ENCODE measurements around the gene LTBP2.

Gene LTBP2

GRCh38 chr14:74568380-74568649 lies 43.7 kb downstream of the LTBP2 start:
- TF ChIP-seq CTCF (conservative IDR thresholded peaks at IDR 0.05; ENCODE audit: control insufficient read depth, insufficient read depth, low read depth, low read length): no peak
- H3K4me3 ChIP-seq (ENCODE audit: control insufficient read depth, low read depth, low read length): no peak overlapping the region
- no peak for DNase-seq (ENCODE audit: low read depth)

- no peak overlapping the region for H3K4me3 ChIP-seq (ENCODE audit: control insufficient read depth, low read depth, low read length)
- DNase-seq (ENCODE audit: low read depth): no peak
These were observed 44.2 kb downstream of the LTBP2 start for GRCh38 chr14:74567646-74568379.

GRCh38 chr14:74567219-74567618 lies 44.8 kb downstream of the LTBP2 start:
- no peak for TF ChIP-seq CTCF (conservative IDR thresholded peaks at IDR 0.05; ENCODE audit: control insufficient read depth, insufficient read depth, low read depth, low read length)
- no peak overlapping the region for H3K4me3 ChIP-seq (ENCODE audit: control insufficient read depth, low read depth, low read length)
- DNase-seq (ENCODE audit: low read depth): no peak

More at GRCh38 chr14:74567646-74568379, 44.2 kb downstream of the LTBP2 start:
- TF ChIP-seq CTCF (conservative IDR thresholded peaks at IDR 0.05; ENCODE audit: control insufficient read depth, insufficient read depth, low read depth, low read length): no peak

- peak; percentile 50 for DNase-seq (ENCODE audit: low read depth)
- no peak overlapping the region for H3K4me3 ChIP-seq (ENCODE audit: control insufficient read depth, low read depth, low read length)
- no peak for TF ChIP-seq CTCF (conservative IDR thresholded peaks at IDR 0.05; ENCODE audit: control insufficient read depth, insufficient read depth, low read depth, low read length)
These were observed 45.6 kb downstream of the LTBP2 start for GRCh38 chr14:74566174-74567141.

- H3K4me3 ChIP-seq (ENCODE audit: control insufficient read depth, low read depth, low read length): no peak overlapping the region
- DNase-seq (ENCODE audit: low read depth): no peak
- no peak for TF ChIP-seq CTCF (conservative IDR thresholded peaks at IDR 0.05; ENCODE audit: control insufficient read depth, insufficient read depth, low read depth, low read length)
These were observed 48.4 kb downstream of the LTBP2 start for GRCh38 chr14:74563586-74564159.

- peak; percentile 78 for DNase-seq (ENCODE audit: low read depth)
- TF ChIP-seq CTCF (conservative IDR thresholded peaks at IDR 0.05; ENCODE audit: control insufficient read depth, insufficient read depth, low read depth, low read length): no peak
- H3K4me3 ChIP-seq (ENCODE audit: control insufficient read depth, low read depth, low read length): no peak overlapping the region
These were observed 48.8 kb downstream of the LTBP2 start for GRCh38 chr14:74563233-74563585.

All from fibroblast of mammary gland (primary cell).